Endodermal cell (in vitro differentiated cells): ENCODE results near the gene EFNA5. TPM values are rescaled to one million over a fixed set of nuclear protein-coding genes. Genes with fewer than 3 reads are reported as not detected.

Experiments
- DNase-seq: peaks from one replicate; pipeline ENCODE4 v3.0.0-alpha.2; 2017
- H3K27ac ChIP-seq: 2 replicates; pipeline ENCODE4 v1.5.1; 2013; ENCODE audit warnings: mild to moderate bottlenecking, low read depth, low read length, moderate library complexity
- H3K27me3 ChIP-seq: 2 replicates; pipeline ENCODE4 v1.6.1; 2013; ENCODE audit warnings: mild to moderate bottlenecking, low read length, moderate library complexity; ENCODE audit not compliant: insufficient read depth, control insufficient read depth, poor library complexity, severe bottlenecking
- H3K36me3 ChIP-seq: 2 replicates; pipeline ENCODE4 v1.7.0; 2013; ENCODE audit warnings: mild to moderate bottlenecking, low read length, moderate library complexity; ENCODE audit not compliant: control insufficient read depth, insufficient read depth
- H3K4me1 ChIP-seq: one replicate; pipeline ENCODE4 v1.7.0; 2013; ENCODE audit warnings: low read length; ENCODE audit not compliant: control insufficient read depth, insufficient read depth
- H3K4me3 ChIP-seq: 2 replicates; pipeline ENCODE4 v1.5.1; 2013; ENCODE audit warnings: mild to moderate bottlenecking, low read length, moderate library complexity
- H3K9ac ChIP-seq: 2 replicates; pipeline ENCODE4 v1.6.1; 2013; ENCODE audit warnings: mild to moderate bottlenecking, low read length, moderate library complexity; ENCODE audit not compliant: poor library complexity, severe bottlenecking; ENCODE audit errors: extremely low read depth
- H3K9me3 ChIP-seq: 2 replicates; pipeline ENCODE4 v1.6.1; 2013; ENCODE audit warnings: mild to moderate bottlenecking, low read length, moderate library complexity; ENCODE audit not compliant: control insufficient read depth
- H3K27ac Mint-ChIP-seq: 2 replicates; pipeline ENCODE4 v1.8.0; 2020; ENCODE audit warnings: mixed read lengths
- H3K27me3 Mint-ChIP-seq: 2 replicates; pipeline ENCODE4 v1.8.0; 2021; ENCODE audit warnings: mild to moderate bottlenecking, mixed read lengths; ENCODE audit not compliant: insufficient read depth
- H3K36me3 Mint-ChIP-seq: 2 replicates; pipeline ENCODE4 v1.8.0; 2020; ENCODE audit warnings: low read depth, mixed read lengths
- H3K4me1 Mint-ChIP-seq: 2 replicates; pipeline ENCODE4 v1.8.0; 2020; ENCODE audit warnings: mixed read lengths
- H3K4me3 Mint-ChIP-seq: 2 replicates; pipeline ENCODE4 v1.8.0; 2020; ENCODE audit warnings: mild to moderate bottlenecking, moderate library complexity, mixed read lengths
- H3K9me3 Mint-ChIP-seq: 2 replicates; pipeline ENCODE4 v1.8.0; 2020; ENCODE audit warnings: mild to moderate bottlenecking, mixed read lengths
- WGBS, 2 experiments: methylation state at CpG; one replicate each; pipeline versions ENCODE4 v1.1.5 to v1.1.7; 2013; ENCODE audit warnings: missing lambda C conversion rate in 2 of 2, mixed read lengths in 1 of 2; ENCODE audit not compliant: insufficient coverage in 1 of 2, insufficient read length in 1 of 2; 5-methylcytosine and 5-hydroxymethylcytosine counted together
- total RNA-seq, 2 donors: library from RNA; stranded (reverse); fragmentation: NEBNext Ultra II Directional in 1 of 2; extraction: Animal tissue kit (Norgen Biotek cat#: 25700) in 1 of 2; gene quantifications; 2 replicates in 1 of 2; 3 replicates in 1 of 2; pipeline ENCODE4 v1.2.1, GENCODE V29; 2021
- TF ChIP-seq, protein P1 (sequence below): fragments of 200-600 bp; sonication (generic); conservative IDR thresholded peaks from 2 replicates; pipeline ENCODE4 v1.5.0; 2021; ENCODE audit warnings: antibody characterized with exemption, mild to moderate bottlenecking

The EFNA5 gene
- total RNA-seq, 2 donors from 2014 or later = 53.3 to 63.1 TPM

DNA sequence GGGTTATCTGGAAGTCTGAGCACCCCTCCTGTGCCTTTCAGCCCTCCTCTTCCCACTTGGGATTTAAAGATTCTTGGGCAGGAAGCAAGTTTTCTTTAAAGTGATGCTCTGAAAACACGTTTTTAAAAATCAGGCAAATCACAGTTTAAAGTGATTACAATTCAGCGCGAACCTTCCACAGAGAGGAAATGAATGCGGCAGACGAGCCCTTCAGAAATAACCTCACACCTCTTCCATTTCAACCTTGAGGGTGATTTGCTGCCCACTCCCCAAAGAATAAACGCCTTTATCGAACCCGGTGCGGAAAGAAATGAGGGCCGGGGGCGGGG, 2.3 kb upstream of the EFNA5 start:
- no peaks in the 10 kb centered on the region for H3K9me3 ChIP-seq
- H3K36me3 ChIP-seq = no peaks in the 10 kb centered on the region
- H3K4me3 ChIP-seq = peak overlapping the region; percentile 84
- no peak for DNase-seq
- Mint-ChIP-seq H3K36me3 (no peaks in the 10 kb centered on the region), H3K9me3 (no peaks in the 10 kb centered on the region), H3K27ac (peak overlapping the region; percentile 96), H3K4me1 (peaks cover 28% of the 10 kb centered on the region), H3K27me3 (peaks cover 15% of the 10 kb centered on the region), H3K4me3 (peak overlapping the region; percentile 81)
- 0% methylated on average over 3 to 11 of the region's 11 CpGs for WGBS, 2 experiments
- H3K9ac ChIP-seq = peak overlapping the region; percentile 72
- TF ChIP-seq, protein P1, sequence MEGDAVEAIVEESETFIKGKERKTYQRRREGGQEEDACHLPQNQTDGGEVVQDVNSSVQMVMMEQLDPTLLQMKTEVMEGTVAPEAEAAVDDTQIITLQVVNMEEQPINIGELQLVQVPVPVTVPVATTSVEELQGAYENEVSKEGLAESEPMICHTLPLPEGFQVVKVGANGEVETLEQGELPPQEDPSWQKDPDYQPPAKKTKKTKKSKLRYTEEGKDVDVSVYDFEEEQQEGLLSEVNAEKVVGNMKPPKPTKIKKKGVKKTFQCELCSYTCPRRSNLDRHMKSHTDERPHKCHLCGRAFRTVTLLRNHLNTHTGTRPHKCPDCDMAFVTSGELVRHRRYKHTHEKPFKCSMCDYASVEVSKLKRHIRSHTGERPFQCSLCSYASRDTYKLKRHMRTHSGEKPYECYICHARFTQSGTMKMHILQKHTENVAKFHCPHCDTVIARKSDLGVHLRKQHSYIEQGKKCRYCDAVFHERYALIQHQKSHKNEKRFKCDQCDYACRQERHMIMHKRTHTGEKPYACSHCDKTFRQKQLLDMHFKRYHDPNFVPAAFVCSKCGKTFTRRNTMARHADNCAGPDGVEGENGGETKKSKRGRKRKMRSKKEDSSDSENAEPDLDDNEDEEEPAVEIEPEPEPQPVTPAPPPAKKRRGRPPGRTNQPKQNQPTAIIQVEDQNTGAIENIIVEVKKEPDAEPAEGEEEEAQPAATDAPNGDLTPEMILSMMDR = no peak
- peaks cover 9% of the 10 kb centered on the region for H3K4me1 ChIP-seq
- H3K27me3 ChIP-seq = no peaks in the 10 kb centered on the region
- peak overlapping the region; percentile 18 for H3K27ac ChIP-seq

DNA sequence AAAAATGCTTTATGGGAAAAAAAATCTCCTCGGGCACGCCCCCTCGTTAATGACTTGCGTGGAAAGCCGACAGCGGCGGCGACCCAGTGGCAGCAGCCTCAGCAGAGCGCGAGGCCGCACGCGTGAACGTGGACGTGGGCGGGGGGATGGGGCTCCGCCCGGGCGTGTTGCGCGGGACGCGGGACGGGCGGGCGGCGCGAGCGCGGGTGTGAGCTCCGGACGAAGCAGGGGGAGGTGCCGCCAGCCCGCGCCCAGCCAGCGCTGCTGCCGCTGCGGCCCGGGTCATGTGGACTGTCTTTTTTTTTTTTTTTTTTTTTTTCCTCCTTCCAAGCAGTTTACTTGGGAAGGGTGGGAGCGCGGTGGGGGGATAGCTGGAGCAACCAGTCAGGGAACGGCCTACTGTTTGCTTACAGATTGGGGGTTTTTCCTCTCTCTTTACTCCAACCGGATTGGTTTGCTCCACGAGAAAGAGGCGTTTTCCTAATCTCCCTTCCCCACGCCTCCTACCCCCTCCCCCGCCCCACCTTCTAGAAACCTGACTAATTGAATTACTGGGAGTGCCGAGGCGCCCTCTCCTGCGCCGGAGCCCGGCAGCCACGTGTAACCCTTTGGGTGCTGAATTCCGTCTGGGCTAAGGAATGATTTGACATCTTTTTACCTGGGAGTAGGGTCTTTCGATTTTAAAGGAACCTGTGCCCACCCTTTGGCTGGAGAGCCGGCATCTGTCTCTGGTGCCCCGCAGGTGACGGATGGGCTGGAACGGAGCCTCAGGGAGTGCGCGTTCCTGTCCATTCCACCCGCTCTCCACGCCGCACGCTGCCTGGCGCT, 1.7 kb upstream of the EFNA5 start:
- peak overlapping the region; percentile 74 for H3K27ac ChIP-seq
- no peaks in the 10 kb centered on the region for H3K27me3 ChIP-seq
- Mint-ChIP-seq H3K36me3 (no peaks in the 10 kb centered on the region), H3K4me1 (peaks cover 32% of the 10 kb centered on the region), H3K9me3 (no peaks in the 10 kb centered on the region), H3K27ac (peak overlapping the region; percentile 96), H3K27me3 (peaks cover 16% of the 10 kb centered on the region), H3K4me3 (peak overlapping the region; percentile 81)
- peaks cover 9% of the 10 kb centered on the region for H3K4me1 ChIP-seq
- peak; percentile 96 for DNase-seq
- no peaks in the 10 kb centered on the region for H3K36me3 ChIP-seq
- peak overlapping the region; percentile 78 for H3K9ac ChIP-seq
- peak overlapping the region; percentile 92 for H3K4me3 ChIP-seq
- WGBS, 2 experiments = 0 to 1% methylated on average over 16 to 63 of the region's 66 CpGs
- TF ChIP-seq, protein P1 = no peak
- no peaks in the 10 kb centered on the region for H3K9me3 ChIP-seq

DNA sequence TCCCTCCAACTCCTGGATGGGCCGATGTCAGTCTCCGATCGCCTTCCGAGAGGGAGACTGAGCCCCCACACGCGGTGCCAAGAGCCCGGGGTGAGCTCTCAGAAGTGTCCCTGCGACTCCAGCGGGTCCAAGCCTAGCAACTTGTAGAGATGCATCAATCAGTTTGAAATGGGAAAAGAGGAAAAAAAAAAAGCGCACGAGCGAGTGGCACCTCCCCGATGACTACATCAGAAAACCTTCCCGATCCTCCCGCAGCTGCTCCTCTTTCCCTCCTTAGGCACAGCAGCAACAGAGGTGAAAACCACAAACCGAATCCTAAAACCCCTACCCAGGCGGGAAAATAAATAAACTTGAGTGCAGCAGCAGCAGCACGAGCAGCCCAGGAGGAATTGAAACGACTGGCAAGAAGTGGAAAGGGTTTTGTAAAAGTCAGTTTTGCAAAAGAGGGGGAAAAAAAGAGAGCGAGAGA, 1.0 kb upstream of the EFNA5 start:
- H3K27ac ChIP-seq = peak overlapping the region; percentile 74
- no peaks in the 10 kb centered on the region for H3K9me3 Mint-ChIP-seq
- no peaks in the 10 kb centered on the region for H3K27me3 ChIP-seq
- TF ChIP-seq, protein P1 = no peak
- peak; percentile 84 for DNase-seq
- H3K9ac ChIP-seq = peak overlapping the region; percentile 78
- peak overlapping the region; percentile 94 for H3K27ac Mint-ChIP-seq
- WGBS, 2 experiments = 0% methylated on average over 3 to 20 of the region's 20 CpGs
- H3K36me3 ChIP-seq = no peaks in the 10 kb centered on the region
- peak overlapping the region; percentile 81 for H3K4me3 Mint-ChIP-seq
- no peaks in the 10 kb centered on the region for H3K36me3 Mint-ChIP-seq
- H3K4me1 Mint-ChIP-seq = peaks cover 36% of the 10 kb centered on the region
- H3K27me3 Mint-ChIP-seq = peaks cover 16% of the 10 kb centered on the region
- no peaks in the 10 kb centered on the region for H3K9me3 ChIP-seq
- H3K4me1 ChIP-seq = peaks cover 9% of the 10 kb centered on the region
- peak overlapping the region; percentile 92 for H3K4me3 ChIP-seq
